SK-N-SH (cell line): Measurements from ENCODE around the gene DCAF10.

Experiments used
- CTCF ChIP-seq: fragments of 200-600 bp; sonication (generic); IDR thresholded peaks from 2 replicates; pipeline ENCODE4 v1.6.1; 2017; ENCODE audit warnings: antibody characterized with exemption, mild to moderate bottlenecking, moderate library complexity
- POLR2AphosphoS5 ChIP-seq: IDR thresholded peaks from 2 replicates; pipeline ENCODE4 v1.6.1; 2012; ENCODE audit warnings: low read depth, low read length

GRCh38 chr9:37812773-37813379, 12.3 kb downstream of the DCAF10 start:
- TF ChIP-seq CTCF: no peak
- TF ChIP-seq POLR2AphosphoS5: no peak
